OCI-LY3 (cell line): ENCODE measurements around the gene WFS1.

Experiments used
- CTCF ChIP-seq: fragments of 200-600, 300-600 bp; sonication (generic); IDR thresholded peaks from 2 replicates; pipeline ENCODE4 v1.5.1; 2014; ENCODE audit warnings: antibody characterized with exemption, low read length, low read depth
- EZH2phosphoT487 ChIP-seq: fragments of 200-600 bp; shearing (Covaris generic); IDR thresholded peaks from 2 replicates; pipeline ENCODE4 v1.6.1; 2018; ENCODE audit warnings: antibody characterized with exemption, mixed run types, low read depth

- TF ChIP-seq CTCF (no peak), EZH2phosphoT487 (no peak)
Measured at GRCh38 chr4:6342530-6343293, 73.1 kb downstream of the WFS1 start.
